NK-92 (cell line): ENCODE results near the gene PARD3B.
"Not testable (repeated sequence)": the region's sequence is repeated elsewhere in the genome, so short reads cannot be mapped to it uniquely, and the experiment has no call there.

Experiments used
- DNase-seq: peaks from one replicate; lab custom pipeline; 2025; ENCODE audit not compliant: unreplicated experiment; lab: John Stamatoyannopoulos, UW

Gene PARD3B

GRCh38 chr2:205216580-205216979 is 671.3 kb downstream of the PARD3B start:
- no peak for DNase-seq

GRCh38 chr2:205217004-205217403 is 671.7 kb downstream of the PARD3B start:
- no peak for DNase-seq

- DNase-seq = no peak
These were observed 672.8 kb downstream of the PARD3B start for GRCh38 chr2:205218056-205218455.

GRCh38 chr2:205218816-205219215 is 673.5 kb downstream of the PARD3B start:
- not testable (repeated sequence) for DNase-seq

GRCh38 chr2:205220559-205220958 is 675.3 kb downstream of the PARD3B start:
- no peak for DNase-seq

GRCh38 chr2:205232086-205232485 is 686.8 kb downstream of the PARD3B start:
- no peak for DNase-seq

- no peak for DNase-seq
These were observed 690.2 kb downstream of the PARD3B start for GRCh38 chr2:205235434-205235833.

GRCh38 chr2:205237524-205237923 is 692.2 kb downstream of the PARD3B start:
- DNase-seq = no peak

GRCh38 chr2:205245001-205245400 is 699.7 kb downstream of the PARD3B start:
- DNase-seq = no peak

- DNase-seq = no peak
These were observed 700.4 kb downstream of the PARD3B start for GRCh38 chr2:205245652-205246051.

GRCh38 chr2:205259121-205259520 is 713.8 kb downstream of the PARD3B start:
- no peak for DNase-seq

GRCh38 chr2:205261516-205262020 is 716.3 kb downstream of the PARD3B start:
- no peak for DNase-seq

- no peak for DNase-seq
These were observed 722.0 kb downstream of the PARD3B start for GRCh38 chr2:205267323-205267722.

- no peak for DNase-seq
These were observed 725.4 kb downstream of the PARD3B start for GRCh38 chr2:205270689-205271088.

GRCh38 chr2:205273148-205273547 is 727.9 kb downstream of the PARD3B start:
- DNase-seq = no peak

GRCh38 chr2:205273627-205274026 is 728.4 kb downstream of the PARD3B start:
- DNase-seq = no peak

GRCh38 chr2:205274801-205275200 is 729.5 kb downstream of the PARD3B start:
- no peak for DNase-seq

GRCh38 chr2:205276116-205276777 is 731.0 kb downstream of the PARD3B start:
- no peak for DNase-seq

- no peak for DNase-seq
These were observed 735.4 kb downstream of the PARD3B start for GRCh38 chr2:205280596-205281236.

- DNase-seq = no peak
These were observed 738.5 kb downstream of the PARD3B start for GRCh38 chr2:205283736-205284270.

- no peak for DNase-seq
These were observed 739.1 kb downstream of the PARD3B start for GRCh38 chr2:205284334-205284733.

- DNase-seq = no peak
These were observed 742.0 kb downstream of the PARD3B start for GRCh38 chr2:205287316-205287715.
